Natural killer cell (primary cell): Measurements from ENCODE around the gene CXCL16. TPM values are rescaled to one million over a fixed set of nuclear protein-coding genes. Genes with fewer than 3 reads are reported as not detected.

Experiments used
- ATAC-seq, 3 donors: fragments of 150-1000 bp in 2 of 3; fragments of 200-7000 bp in 1 of 3; cut with Tn5 transposase; 1 replicate in 1 of 3; 2 replicates in 2 of 3; pipeline ENCODE4 v1.10.0; 2021; ENCODE audit warnings: mild to moderate bottlenecking in 2 of 3, moderate library complexity in 2 of 3
- DNase-seq, 2 donors: peaks; one replicate each; pipeline versions ENCODE4 v3.0.0 to v3.0.0-alpha.2; 2013 to 2021; ENCODE audit warnings: mixed read lengths in 1 of 2
- H3K27ac ChIP-seq: one replicate; pipeline ENCODE4 v1.5.1; 2013; ENCODE audit warnings: mild to moderate bottlenecking, low read length
- H3K27me3 ChIP-seq: one replicate; pipeline ENCODE4 v1.6.1; 2013; ENCODE audit warnings: low read length; ENCODE audit not compliant: control insufficient read depth, insufficient read depth
- H3K36me3 ChIP-seq: one replicate; pipeline ENCODE4 v1.6.1; 2013; ENCODE audit warnings: low read length; ENCODE audit not compliant: control insufficient read depth, insufficient read depth
- H3K4me1 ChIP-seq: one replicate; pipeline ENCODE4 v1.6.1; 2013; ENCODE audit warnings: low read length; ENCODE audit not compliant: control insufficient read depth, insufficient read depth
- H3K4me3 ChIP-seq: one replicate; pipeline ENCODE4 v1.5.1; 2013; ENCODE audit warnings: low read length
- H3K9me3 ChIP-seq: one replicate; pipeline ENCODE4 v1.6.1; 2013; ENCODE audit warnings: low read length; ENCODE audit not compliant: control insufficient read depth, insufficient read depth
- H3K27ac Mint-ChIP-seq, 2 donors: one replicate each; pipeline ENCODE4 v1.8.0; 2022; ENCODE audit warnings: mild to moderate bottlenecking in 2 of 2, mixed read lengths in 2 of 2, moderate library complexity in 1 of 2
- H3K27me3 Mint-ChIP-seq, 2 donors: one replicate each; pipeline ENCODE4 v1.8.0; 2022; ENCODE audit warnings: low read depth in 2 of 2, mixed read lengths in 2 of 2
- H3K36me3 Mint-ChIP-seq: one replicate; pipeline ENCODE4 v1.8.0; 2022; ENCODE audit warnings: mixed read lengths
- H3K4me1 Mint-ChIP-seq, 2 donors: one replicate each; pipeline ENCODE4 v1.8.0; 2022; ENCODE audit warnings: mixed read lengths in 2 of 2
- H3K4me3 Mint-ChIP-seq: one replicate; pipeline ENCODE4 v1.8.0; 2022; ENCODE audit warnings: mild to moderate bottlenecking, moderate library complexity, mixed read lengths
- H3K9me3 Mint-ChIP-seq, 2 donors: one replicate each; pipeline ENCODE4 v1.8.0; 2022; ENCODE audit warnings: mixed read lengths in 2 of 2
- CTCF ChIP-seq: fragments of 200-600 bp; IDR thresholded peaks from one replicate; pipeline ENCODE4 v1.8.0; 2022; ENCODE audit warnings: antibody characterized with exemption
- WGBS: methylation state at CpG from one replicate; pipeline ENCODE4 v1.1.7; 2013; ENCODE audit warnings: missing lambda C conversion rate; ENCODE audit not compliant: insufficient coverage; 5-methylcytosine and 5-hydroxymethylcytosine counted together
- intact Hi-C: fragments of 100-400 bp; cut with micrococcal nuclease; formaldehyde crosslinking; loops from one replicate; pipeline ENCODE4 v1.14.2; 2022
- total RNA-seq, 4 donors: library from RNA; stranded (reverse); fragments of 120-200 nt in 1 of 4; gene quantifications; one replicate each; pipeline versions ENCODE4 v1.2.3 to v1.2.4, GENCODE V29; 2013 to 2022

Gene CXCL16
- total RNA-seq, 3 donors from 2014 or later (not counting 1 experiment from before 2014, with no cell fraction given): 4.0 to 31.8 (median 16.0) TPM

- H3K9me3 Mint-ChIP-seq: no peaks in the 10 kb centered on the region
- H3K36me3 ChIP-seq: no peaks in the 10 kb centered on the region
- peaks cover 21% of the 10 kb centered on the region for H3K27me3 ChIP-seq
- no peak overlapping the region for H3K27ac Mint-ChIP-seq
- TF ChIP-seq CTCF: no peak
- no peak overlapping the region for H3K27ac ChIP-seq
- no peak overlapping the region for H3K4me3 ChIP-seq
- peaks cover 22 to 36% of the 10 kb centered on the region in 2 donors for H3K4me1 Mint-ChIP-seq
- intact Hi-C loops: no loop called here
- WGBS: 86% methylated on average over 8 of the region's 8 CpGs
- ATAC-seq: no peak
- no peak overlapping the region for H3K4me3 Mint-ChIP-seq
- H3K9me3 ChIP-seq: no peaks in the 10 kb centered on the region
- DNase-seq: no peak
- peaks cover 24 to 57% of the 10 kb centered on the region in 2 donors for H3K27me3 Mint-ChIP-seq
- no peaks in the 10 kb centered on the region for H3K36me3 Mint-ChIP-seq
- peaks cover 27% of the 10 kb centered on the region for H3K4me1 ChIP-seq
Observed at GRCh38 chr17:4743216-4743615, 3.5 kb upstream of the CXCL16 start.

GRCh38 chr17:4742629-4743028, 2.9 kb upstream of the CXCL16 start:
- no peak for ATAC-seq
- H3K36me3 ChIP-seq: no peaks in the 10 kb centered on the region
- no peak overlapping the region for H3K4me3 Mint-ChIP-seq
- no peak for DNase-seq
- intact Hi-C loops: no loop called here
- peaks cover 20 to 55% of the 10 kb centered on the region in 2 donors for H3K27me3 Mint-ChIP-seq
- peaks cover 27% of the 10 kb centered on the region for H3K4me1 ChIP-seq
- H3K9me3 Mint-ChIP-seq: no peaks in the 10 kb centered on the region
- no peaks in the 10 kb centered on the region for H3K36me3 Mint-ChIP-seq
- no peak for TF ChIP-seq CTCF
- no peak overlapping the region for H3K4me3 ChIP-seq
- peaks cover 17 to 32% of the 10 kb centered on the region in 2 donors for H3K4me1 Mint-ChIP-seq
- H3K27ac ChIP-seq: no peak overlapping the region
- no peaks in the 10 kb centered on the region for H3K9me3 ChIP-seq
- peaks cover 21% of the 10 kb centered on the region for H3K27me3 ChIP-seq
- H3K27ac Mint-ChIP-seq: no peak overlapping the region
- WGBS: 95% methylated on average over 10 of the region's 10 CpGs

GRCh38 chr17:4742133-4742532, 2.4 kb upstream of the CXCL16 start:
- H3K4me3 ChIP-seq: no peak overlapping the region
- Mint-ChIP-seq H3K27me3 (peaks cover 18 to 55% of the 10 kb centered on the region in 2 donors), H3K27ac (peak overlapping the region in 1 of 2 donors; percentile 16), H3K36me3 (no peaks in the 10 kb centered on the region), H3K9me3 (no peaks in the 10 kb centered on the region), H3K4me1 (peaks cover 16 to 31% of the 10 kb centered on the region in 2 donors), H3K4me3 (no peak overlapping the region)
- no peak overlapping the region for H3K27ac ChIP-seq
- ATAC-seq (no peak), DNase-seq (no peak)
- intact Hi-C loops: no loop called here
- H3K36me3 ChIP-seq: no peaks in the 10 kb centered on the region
- WGBS: 91% methylated on average over 9 of the region's 9 CpGs
- H3K4me1 ChIP-seq: peaks cover 27% of the 10 kb centered on the region
- no peaks in the 10 kb centered on the region for H3K9me3 ChIP-seq
- no peak for TF ChIP-seq CTCF
- H3K27me3 ChIP-seq: peaks cover 21% of the 10 kb centered on the region

GRCh38 chr17:4741544-4741943, 1.8 kb upstream of the CXCL16 start:
- DNase-seq (no peak), ATAC-seq (no peak)
- Mint-ChIP-seq H3K4me3 (peak overlapping the region; percentile 71), H3K27me3 (peaks cover 18 to 52% of the 10 kb centered on the region in 2 donors), H3K36me3 (no peaks in the 10 kb centered on the region), H3K27ac (peak overlapping the region in 1 of 2 donors; percentile 16), H3K9me3 (no peaks in the 10 kb centered on the region), H3K4me1 (peaks cover 16 to 31% of the 10 kb centered on the region in 2 donors)
- H3K4me1 ChIP-seq: peaks cover 27% of the 10 kb centered on the region
- intact Hi-C loops: no loop called here
- no peaks in the 10 kb centered on the region for H3K9me3 ChIP-seq
- WGBS: 94% methylated on average over 8 of the region's 8 CpGs
- H3K27ac ChIP-seq: no peak overlapping the region
- H3K4me3 ChIP-seq: no peak overlapping the region
- TF ChIP-seq CTCF: no peak
- H3K36me3 ChIP-seq: no peaks in the 10 kb centered on the region
- peaks cover 21% of the 10 kb centered on the region for H3K27me3 ChIP-seq
